Hindlimb muscle (tissue), 1 donor: ENCODE data around the gene RFX2. TPM values are rescaled to one million over a fixed set of nuclear protein-coding genes. Genes with fewer than 3 reads are reported as not detected.
"Not testable (repeated sequence)": the region's sequence is repeated elsewhere in the genome, so short reads cannot be mapped to it uniquely, and the experiment has no call there.

Experiments
- DNase-seq: peaks from one replicate; pipeline ENCODE4 v3.0.0-alpha.2; 2013
- polyA plus RNA-seq: library from polyadenylated mRNA; unstranded; fragments of 120-200 nt; gene quantifications from one replicate; pipeline ENCODE4 v1.2.1, GENCODE V29; 2013; ENCODE audit not compliant: insufficient read length

Gene RFX2
- polyA plus RNA-seq, 1 donor, result 5.4 TPM

GRCh38 chr19:6034512-6034911 is 75.8 kb downstream of the RFX2 start:
- DNase-seq, result no peak

- DNase-seq, result no peak
Measured at GRCh38 chr19:6033744-6034264, 76.5 kb downstream of the RFX2 start.

GRCh38 chr19:6032827-6033226 is 77.5 kb downstream of the RFX2 start:
- no peak for DNase-seq

- no peak for DNase-seq
Measured at GRCh38 chr19:6032381-6032780, 77.9 kb downstream of the RFX2 start.

GRCh38 chr19:6030214-6030507 is 80.1 kb downstream of the RFX2 start:
- DNase-seq, result no peak

- no peak for DNase-seq
Measured at GRCh38 chr19:6026390-6027227, 83.7 kb downstream of the RFX2 start.

GRCh38 chr19:6024756-6025155 is 85.5 kb downstream of the RFX2 start:
- not testable (repeated sequence) for DNase-seq

- DNase-seq, result no peak
Measured at GRCh38 chr19:6023936-6024335, 86.4 kb downstream of the RFX2 start.

- DNase-seq, result no peak
Measured at GRCh38 chr19:6023085-6023682, 87.1 kb downstream of the RFX2 start.

- DNase-seq, result no peak
Measured at GRCh38 chr19:6022570-6023064, 87.7 kb downstream of the RFX2 start.

- DNase-seq, result peak; percentile 84
Measured at GRCh38 chr19:6021878-6022569, 88.3 kb downstream of the RFX2 start.

GRCh38 chr19:6020972-6021805 is 89.1 kb downstream of the RFX2 start:
- no peak for DNase-seq

- no peak for DNase-seq
Measured at GRCh38 chr19:6020166-6020882, 90.0 kb downstream of the RFX2 start.

GRCh38 chr19:6018786-6019185 is 91.5 kb downstream of the RFX2 start:
- no peak for DNase-seq

GRCh38 chr19:6017576-6017975 is 92.7 kb downstream of the RFX2 start:
- no peak for DNase-seq

GRCh38 chr19:6015841-6016545 is 94.3 kb downstream of the RFX2 start:
- no peak for DNase-seq

- no peak for DNase-seq
Measured at GRCh38 chr19:6014551-6015135, 95.7 kb downstream of the RFX2 start.

GRCh38 chr19:6012426-6013170 is 97.7 kb downstream of the RFX2 start:
- no peak for DNase-seq

GRCh38 chr19:6011794-6012193 is 98.5 kb downstream of the RFX2 start:
- no peak for DNase-seq

- no peak for DNase-seq
Measured at GRCh38 chr19:6011206-6011605, 99.1 kb downstream of the RFX2 start.
